Gastrocnemius medialis (tissue), 4 donors: ENCODE measurements around the gene PDE9A.

Experiments used
- POLR2A ChIP-seq, 2 donors: fragments of 450-650 bp; IDR thresholded peaks; one replicate each; pipeline ENCODE4 v1.6.1; 2017; ENCODE audit warnings: antibody characterized with exemption in 2 of 2, mild to moderate bottlenecking in 2 of 2, moderate library complexity in 2 of 2
- TF ChIP-seq, protein P1 (sequence below), 5 experiments: fragments of 450-650 bp in 3 of 5; fragments of 200-600 bp in 2 of 5; sonication (generic) in 2 of 5; IDR thresholded peaks in 4 of 5; conservative IDR thresholded peaks in 1 of 5; 1 replicate in 4 of 5; 2 replicates in 1 of 5; pipeline ENCODE4 v1.5.1; 2016 to 2019; ENCODE audit warnings: antibody characterized with exemption in 5 of 5, mild to moderate bottlenecking in 3 of 5, moderate library complexity in 3 of 5

GRCh38 chr21:42692688-42693087 lies 39.3 kb downstream of the PDE9A start:
- TF ChIP-seq POLR2A (IDR thresholded peaks at IDR 0.05), result no peak
- TF ChIP-seq, protein P1, sequence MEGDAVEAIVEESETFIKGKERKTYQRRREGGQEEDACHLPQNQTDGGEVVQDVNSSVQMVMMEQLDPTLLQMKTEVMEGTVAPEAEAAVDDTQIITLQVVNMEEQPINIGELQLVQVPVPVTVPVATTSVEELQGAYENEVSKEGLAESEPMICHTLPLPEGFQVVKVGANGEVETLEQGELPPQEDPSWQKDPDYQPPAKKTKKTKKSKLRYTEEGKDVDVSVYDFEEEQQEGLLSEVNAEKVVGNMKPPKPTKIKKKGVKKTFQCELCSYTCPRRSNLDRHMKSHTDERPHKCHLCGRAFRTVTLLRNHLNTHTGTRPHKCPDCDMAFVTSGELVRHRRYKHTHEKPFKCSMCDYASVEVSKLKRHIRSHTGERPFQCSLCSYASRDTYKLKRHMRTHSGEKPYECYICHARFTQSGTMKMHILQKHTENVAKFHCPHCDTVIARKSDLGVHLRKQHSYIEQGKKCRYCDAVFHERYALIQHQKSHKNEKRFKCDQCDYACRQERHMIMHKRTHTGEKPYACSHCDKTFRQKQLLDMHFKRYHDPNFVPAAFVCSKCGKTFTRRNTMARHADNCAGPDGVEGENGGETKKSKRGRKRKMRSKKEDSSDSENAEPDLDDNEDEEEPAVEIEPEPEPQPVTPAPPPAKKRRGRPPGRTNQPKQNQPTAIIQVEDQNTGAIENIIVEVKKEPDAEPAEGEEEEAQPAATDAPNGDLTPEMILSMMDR (IDR thresholded peaks at IDR 0.05 in 4 of 5, conservative IDR thresholded peaks at IDR 0.05 in 1 of 5), result no peak
